Measurements from ENCODE around the gene TMEM184A.
"Not testable (repeated sequence)": the region's sequence is repeated elsewhere in the genome, so short reads cannot be mapped to it uniquely, and the experiment has no call there.

The TMEM184A gene

DNA sequence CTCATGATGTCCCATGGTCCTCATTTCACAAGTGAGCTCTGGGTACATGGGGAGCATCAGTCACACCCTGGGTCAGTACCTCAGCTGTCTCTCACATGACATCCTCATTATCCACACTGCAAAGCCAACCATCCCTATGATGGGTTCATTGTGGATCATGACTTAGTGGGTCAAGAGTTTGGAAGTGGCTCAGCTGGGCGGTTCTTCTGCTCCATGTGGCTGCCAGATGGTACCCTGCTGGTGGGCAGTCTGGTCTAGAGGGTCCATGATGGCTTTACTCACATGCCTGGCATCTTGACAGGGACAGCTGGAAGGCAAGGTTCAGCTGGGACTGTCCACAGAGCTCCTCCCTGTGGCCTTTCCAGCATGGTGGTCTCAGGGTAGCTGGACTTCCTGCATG is 33.0 kb upstream of the TMEM184A start:
- no peak for DNase-seq

DNA sequence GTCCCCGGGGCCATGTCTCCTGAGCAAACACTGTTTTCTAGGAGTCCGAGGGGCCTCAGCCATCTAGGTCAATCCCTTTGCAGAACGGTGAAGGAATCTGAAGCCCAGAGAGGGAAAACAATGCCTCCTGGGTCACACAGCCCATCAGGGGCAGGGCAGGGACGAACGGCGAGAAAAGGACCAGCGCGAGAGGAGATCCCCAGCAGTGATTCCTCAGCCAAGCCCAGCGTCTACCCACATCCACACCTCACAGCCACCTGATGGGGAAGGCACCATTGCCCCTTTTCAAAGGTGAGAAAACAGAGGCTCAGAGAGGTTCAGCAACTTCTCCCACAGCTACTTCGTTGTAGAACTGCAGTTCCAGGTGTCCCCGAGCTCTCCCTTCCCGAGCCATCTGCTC is 31.7 kb upstream of the TMEM184A start:
- DNase-seq: no peak

DNA sequence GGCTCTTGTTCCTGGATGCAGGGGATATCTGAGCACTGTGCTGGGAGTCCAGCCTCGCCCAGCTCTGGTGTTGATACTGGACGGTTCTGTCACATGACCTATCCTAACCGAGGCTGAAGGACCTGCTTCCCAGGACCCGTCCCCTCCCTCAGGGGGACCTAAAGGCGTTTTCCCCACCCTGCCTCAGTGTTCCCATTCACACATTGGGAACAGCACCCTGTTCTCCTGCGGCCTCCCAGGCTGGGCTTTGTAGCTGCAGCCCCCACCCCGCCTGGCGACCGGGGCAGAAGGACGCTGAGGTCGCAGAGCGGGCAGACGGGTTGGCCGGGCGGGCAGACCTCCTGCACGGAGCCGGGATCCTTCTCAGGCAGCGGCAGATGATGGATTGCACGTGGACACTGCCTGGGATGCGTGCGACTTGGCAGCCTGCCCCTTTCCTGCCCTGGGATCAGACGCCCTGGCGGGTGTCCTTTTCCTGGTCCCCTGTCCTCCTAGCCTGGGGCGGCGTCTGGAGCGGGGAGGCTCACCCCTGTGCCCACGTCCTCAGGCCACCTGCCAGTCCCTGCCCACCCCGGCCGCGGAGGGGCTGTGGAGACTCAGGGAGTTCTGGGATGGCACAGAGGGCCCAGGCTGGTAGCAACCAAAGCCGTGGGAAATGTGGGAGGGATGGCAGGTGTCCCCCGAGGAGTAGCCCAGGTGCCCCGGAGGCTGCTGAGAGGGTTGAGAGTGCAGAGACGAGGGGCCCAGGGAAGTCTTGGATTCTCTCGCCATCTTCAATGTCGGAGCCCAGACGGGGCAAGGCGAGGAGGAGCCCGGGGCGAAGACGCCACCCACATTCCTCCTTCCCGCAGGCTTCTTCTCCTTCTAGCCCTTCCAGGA is 31.1 kb upstream of the TMEM184A start:
- DNase-seq: no peak

DNA sequence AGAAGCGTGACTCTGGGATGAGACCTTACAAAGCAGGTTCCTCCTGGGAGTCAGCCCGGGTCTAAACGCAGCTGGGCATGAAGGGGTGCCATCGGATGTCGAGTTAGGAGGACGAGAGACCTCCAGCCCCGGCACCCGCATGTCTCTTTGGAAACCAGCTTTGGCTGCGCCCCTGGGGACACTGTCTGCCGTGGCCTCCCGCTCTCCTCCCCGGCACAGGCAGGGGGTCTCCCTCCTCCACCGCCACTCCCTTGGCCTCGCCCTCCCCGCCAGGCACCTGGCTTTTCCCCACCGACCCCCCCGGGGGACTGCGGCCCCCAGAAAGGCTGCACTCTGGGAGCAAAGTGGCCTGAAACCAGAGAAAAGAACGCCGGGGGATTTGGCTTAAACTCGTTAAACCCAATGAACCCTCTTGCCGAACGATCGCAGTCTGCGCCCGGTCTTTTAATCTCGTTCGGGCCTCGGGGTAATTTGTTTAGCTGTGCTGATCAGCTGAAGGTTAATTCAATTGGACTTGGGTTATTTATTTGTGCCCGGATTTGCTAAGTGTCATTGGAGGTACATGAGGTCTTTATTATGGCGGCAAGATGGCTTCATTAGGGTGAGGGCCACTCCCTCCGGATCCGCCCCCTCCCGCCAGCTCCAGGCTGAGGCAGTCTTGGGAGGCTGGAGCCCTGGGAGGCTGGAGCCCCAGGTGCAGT is 30.3 kb upstream of the TMEM184A start:
- DNase-seq: no peak

DNA sequence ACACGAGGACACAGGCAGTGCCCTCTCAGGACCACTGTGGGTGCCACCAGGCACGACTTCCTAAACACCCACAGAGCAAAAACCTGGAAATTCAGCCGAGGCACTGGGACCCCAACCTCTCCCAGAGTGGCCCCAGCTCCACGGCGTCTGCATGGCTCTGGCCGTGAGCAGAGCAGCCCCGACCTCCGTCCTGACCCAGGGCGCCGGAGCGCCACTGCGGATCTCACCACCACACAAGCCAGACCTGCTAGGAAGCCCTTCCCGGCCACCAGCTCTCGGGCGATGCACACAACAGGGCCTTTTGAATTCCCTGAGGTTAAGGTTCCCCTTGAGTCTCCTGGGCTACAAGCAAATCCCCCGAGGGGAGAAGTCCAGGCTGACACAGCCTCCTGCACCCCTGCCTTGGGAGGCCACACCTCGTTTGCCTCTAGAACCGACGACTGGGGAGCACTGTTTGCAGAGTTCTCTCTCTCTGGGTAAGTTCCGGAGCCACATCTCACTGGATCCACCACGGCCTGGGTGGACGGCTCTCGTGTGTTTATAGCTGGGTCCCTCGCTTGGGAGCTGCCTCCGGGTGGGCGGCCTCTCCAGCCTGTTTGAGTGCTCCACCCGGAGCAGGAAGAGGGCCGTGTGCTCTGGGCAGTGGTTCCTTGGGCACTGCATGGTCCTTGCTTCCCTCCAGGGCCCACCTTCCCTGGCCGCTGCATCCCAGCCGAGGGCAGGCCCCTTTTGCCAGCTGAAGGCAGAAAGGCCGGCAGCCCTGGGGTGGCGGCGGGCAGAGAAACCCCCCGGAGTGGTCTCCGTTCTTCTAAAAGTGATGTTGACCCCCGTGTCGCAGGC is 29.4 kb upstream of the TMEM184A start:
- no peak for DNase-seq

DNA sequence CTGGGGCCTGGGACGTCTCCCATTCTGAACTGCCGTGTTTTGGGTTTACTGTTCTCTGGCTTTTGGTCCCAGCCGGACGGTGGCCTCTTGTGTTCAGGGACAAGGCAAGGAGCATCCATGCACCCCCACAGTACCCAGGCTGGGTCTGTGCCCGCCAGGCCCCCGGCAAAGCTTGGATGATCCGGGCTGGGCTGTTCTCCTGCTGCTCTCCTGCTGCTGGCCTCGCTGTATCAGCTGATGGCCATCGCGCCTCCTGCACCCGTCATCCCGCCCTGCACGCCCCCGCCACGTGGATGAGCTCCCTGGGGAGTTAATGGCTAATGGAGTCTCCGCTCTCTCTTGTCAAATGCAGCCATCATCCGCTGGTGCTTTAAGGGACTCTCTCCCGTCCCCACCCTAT is 28.7 kb upstream of the TMEM184A start:
- no peak for DNase-seq

DNA sequence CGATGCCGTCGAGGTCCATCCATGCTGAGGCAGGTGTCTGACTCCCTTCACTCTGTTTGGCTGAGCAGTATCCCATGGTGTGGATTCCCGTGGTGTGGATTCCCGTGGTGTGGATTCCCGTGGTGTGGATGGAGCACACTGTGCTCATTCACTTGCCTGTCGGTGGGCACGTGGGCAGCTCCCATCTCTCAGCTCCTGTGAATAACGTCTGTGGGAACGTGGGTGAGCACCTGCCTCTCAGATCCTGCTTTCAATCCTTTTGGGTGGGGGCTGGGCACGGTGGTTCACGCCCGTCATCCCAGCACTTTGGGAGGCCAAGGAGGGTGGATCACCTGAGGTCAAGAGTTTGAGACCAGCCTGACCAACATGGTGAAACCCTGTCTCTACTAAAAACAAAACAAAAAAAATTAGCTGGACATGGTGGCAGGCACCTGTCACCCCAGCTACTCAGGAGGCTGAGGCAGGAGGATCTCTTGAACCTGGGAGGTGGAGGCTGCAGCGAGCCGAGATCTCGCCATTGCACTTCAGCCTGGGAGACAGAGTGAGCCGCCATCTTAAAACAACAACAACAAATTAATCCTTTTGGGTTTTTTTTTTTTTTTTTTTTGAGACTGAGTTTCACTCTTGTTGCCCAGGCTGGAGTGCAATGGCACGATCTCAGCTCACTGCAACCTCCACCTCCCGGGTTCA is 27.4 kb upstream of the TMEM184A start:
- DNase-seq: not testable (repeated sequence)

DNA sequence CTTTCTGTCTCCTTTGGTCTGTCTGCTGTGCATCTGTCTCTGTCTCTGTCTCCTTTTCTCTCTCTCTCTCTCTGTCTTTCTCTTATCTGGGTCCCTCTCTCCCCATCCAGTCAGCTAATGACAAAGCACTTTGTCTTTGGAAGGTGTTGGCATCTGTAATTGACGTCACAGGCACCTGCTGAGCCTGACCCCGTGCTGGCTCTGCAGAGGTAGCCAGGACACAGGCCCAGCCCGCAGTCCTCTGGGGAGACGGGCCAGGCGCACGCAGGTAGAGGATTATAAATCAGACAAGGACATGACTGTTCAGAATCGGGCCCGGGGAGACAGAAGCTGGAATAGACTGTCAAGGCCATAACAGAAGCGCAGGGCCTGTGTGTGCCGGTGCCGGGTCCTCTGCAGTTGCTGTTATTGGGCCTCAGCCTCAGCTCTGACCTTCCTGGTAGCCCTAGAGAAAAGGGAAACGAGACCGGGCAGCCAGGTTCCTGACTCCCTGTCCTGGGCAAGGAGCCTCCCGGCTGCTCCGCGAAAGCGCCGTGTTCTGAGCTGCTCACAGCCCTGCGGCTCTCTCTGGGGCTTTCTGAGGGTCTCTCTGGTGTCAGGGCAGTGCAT is 24.5 kb upstream of the TMEM184A start:
- DNase-seq: no peak

DNA sequence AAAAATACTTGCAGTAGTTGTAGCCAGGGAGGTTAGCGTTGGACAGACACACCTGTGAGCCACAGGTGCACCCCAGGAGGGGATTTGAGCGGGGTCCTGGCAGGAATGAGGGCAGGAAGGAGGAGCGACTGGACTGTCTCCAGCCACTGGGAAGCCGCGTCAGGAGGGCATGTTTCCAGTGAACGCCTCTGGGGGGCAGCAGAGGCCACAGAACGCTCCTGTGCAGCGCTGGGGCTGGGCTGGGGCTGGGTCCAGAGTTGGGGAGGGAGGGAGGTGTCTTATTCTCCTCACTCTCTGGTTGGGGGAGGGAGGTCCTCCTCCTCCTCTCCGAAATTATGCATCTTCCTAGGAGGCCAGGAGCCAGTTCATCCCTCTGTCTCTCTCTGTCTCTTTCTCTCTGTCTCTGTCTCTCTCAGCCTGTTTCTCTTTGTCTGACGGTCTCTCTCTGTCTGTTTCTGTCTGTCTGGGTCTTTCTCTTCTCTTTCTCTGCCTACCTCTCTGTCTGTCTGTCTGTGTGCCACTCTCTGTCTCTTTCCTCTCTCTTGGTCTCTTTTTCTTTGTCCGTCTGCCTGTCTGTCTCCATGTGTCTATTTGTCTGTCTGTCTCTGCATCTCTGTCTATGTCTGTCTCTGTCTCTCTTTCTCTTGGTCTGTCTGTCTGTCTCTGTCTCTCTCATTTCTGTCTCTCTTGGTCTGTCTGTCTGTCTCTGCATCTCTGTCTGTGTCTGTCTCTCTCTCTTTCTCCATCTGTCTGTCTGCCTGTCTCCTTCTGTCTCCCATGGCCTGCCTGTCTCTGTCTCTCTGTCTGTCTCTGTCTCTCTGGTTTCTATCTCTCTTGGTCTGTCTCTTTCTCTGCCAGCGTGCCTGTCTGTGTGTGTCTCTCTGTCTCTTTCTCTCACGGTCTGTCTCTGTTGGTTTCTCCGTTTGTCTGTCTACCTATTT is 23.7 kb upstream of the TMEM184A start:
- peak; percentile 66 to 84 (median 77) for DNase-seq

DNA sequence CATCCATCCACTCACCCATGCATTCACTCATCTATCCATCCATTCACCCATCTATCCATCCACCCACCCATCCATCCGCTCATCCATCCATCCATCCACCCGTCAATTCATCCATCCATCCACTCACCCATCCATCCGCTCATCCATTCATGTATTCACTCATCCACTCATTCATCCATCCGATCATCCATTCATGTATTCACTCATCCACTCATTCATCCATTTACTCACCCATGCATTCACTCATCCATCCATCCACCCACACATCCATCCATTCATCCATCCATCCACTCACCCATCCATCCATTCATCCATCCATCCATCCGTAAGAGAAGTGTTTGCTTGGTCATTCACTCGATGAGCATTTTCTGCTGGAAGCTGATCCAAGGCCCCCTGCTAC is 22.5 kb upstream of the TMEM184A start:
- DNase-seq: no peak

DNA sequence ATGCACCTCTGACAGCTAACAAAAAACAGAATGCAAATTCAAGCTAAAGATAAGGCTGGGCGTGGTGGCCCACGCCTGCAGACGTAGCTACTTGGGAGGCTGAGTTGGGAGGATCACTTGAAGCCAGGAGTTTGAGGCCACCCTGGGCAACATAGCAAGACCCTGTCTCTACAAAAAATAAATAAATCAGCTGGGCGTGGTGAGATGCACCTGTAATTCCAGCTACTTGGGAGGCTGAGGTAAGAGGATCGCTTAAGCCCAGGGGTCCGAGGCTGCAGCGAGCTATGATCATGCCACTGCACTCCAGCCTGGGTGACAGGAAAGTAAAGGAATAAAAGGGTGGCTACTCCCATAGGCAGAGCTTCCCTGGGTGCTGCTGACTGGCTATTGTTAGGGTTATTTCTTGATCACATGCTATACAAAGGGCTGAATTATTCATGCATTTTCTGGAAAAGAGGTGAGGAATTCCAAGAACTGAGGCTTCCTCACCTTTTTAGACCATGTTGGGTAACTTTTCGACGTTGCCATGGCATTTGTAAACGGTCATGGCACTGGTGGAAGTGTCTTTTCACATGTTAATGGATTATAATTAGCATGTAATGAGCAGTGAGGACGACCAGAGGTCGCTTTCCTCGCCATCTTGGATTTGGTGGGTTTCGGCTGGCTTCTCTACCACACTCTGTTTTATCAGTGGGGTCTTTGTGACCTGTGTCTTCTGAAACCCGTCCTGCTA is 20.7 kb upstream of the TMEM184A start:
- no peak for DNase-seq

DNA sequence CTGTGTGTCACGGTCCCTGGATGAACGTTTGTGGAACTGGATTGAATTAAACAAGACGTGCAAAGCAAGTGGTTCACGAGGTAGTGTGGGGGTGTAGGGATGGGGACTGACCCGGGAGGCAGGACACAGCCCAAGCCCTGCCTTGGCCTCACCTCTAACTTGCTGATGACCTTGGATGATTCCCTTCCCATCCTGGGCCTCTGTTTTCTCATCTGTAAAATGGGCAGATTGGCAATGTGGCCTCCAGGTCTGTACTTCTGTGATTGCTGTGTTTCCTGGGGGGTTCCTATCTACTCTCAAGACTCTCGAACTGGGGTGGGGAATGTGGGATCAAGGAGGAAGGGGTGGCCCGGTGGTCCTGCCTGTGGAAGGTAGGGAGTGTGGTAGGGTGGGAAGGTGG is 19.8 kb upstream of the TMEM184A start:
- DNase-seq: no peak

DNA sequence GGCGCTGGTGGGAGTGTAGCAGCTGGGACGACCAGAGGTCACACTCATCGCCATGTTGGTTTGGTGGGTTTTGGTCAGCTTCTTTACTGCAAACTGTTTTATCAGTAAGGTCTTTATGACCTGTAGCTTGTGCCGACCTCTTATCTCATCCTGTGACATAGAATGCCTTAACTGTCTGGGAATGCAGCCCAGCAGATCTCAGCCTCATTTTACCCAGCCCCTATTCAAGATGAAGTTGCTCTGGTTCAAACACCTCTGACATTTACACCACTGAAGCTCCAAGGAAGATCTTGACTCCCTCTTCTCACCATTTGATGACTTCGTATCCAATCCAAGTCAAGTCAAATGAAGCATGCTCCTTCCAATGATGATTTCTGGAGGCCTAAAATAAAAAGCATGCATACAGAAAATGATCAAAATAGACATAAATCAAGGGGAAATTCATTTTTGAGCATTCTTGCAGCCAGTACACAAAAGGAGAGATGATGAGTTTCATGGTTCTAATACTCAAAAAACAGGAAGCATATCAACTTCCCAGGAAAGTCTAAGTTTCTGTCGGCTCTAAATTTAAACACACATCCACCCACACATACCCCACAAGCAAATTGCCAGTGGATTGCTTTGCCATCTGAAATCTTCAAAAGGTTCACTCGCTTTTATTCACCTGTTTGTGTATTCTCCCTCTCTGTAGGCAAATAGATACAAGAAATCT is 16.3 kb upstream of the TMEM184A start:
- DNase-seq: peak; percentile 36 to 49 (median 48)

DNA sequence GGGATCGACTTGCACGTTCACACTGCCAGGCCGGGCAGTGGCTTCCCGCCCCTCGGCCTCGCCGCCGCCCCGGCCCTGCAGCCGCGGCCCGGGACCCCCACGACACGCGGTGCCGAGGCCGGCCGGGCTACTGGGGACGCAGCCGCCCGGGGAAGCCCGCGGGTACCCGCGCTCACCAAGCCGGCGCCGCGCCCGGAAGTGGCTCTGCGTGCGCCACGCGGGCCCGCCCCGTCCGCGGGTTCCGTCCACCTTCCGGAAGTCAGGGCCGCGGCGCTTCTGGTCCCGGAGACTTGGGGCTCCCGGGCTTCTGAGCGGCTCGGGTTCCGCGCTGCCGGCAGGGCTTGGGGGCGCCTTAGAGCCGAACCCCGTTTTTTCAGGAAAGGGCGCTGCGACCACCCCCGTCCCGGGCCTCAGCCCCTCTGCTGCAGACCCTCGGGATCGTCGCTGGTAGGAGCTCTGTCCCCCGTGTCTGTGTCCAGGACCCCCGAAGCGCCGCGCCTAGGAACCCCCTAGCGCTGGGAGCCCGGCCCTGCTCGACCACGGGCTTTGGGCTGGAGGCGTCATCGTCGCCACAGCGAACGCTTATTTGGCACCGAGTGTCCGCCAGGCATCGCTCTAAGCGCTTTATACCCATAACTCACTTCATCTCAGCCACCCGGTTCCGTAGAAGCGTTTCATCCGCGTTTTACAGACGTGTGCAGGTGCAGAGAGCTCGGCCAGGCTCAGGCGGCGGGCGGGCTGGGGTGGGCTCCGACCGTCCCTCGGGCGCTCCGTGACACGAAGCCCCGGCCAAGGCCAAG is 14.0 kb upstream of the TMEM184A start, which contains the start of gene PSMG3:
Gene PSMG3, minus strand, starts transcription at position 200 of the 800 bp plus-strand sequence. CDS start 693 bp downstream, outside the sequence.
- peak; percentile 93 to 98 (median 97) for DNase-seq

DNA sequence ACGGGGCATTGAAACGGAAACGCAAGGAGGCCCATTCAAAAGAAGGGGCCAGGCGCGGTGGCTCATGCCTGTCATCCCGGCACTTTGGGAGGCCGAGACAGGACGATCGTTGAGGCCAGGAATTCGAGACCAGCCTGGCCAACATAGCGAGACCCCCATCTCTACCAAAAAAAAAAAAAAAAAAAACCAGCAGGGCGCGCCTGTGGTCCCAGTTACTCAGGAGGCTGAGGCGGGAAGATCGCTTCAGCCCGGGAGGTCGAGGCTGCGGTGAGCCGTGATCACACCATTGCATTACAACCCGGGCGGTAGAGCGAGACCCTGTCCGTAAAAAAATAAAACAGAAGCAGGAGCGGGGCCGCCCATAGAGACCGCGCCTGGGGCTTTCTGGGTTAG is 13.4 kb upstream of the TMEM184A start:
- no peak for DNase-seq

DNA sequence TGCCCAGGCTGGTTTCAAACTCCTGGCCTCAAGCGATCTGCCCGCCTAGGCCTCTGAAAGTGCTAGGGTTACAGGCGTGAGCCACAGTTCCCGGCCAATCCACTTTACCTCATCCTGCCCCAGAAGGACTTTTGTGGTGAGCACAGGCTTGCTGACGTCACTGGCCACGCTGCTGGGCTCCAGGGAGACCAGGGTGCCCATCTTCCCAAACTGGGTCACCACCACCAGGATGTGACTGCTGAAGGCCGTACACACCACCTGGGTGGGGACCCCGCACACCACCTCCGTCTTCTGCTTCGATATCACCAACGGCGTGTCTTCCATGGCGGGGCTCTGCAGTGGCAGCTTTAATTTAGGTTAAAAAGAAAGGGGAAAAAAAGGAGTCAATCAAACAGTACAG is 13.0 kb upstream of the TMEM184A start:
- peak; percentile 31 to 57 (median 44) for DNase-seq

DNA sequence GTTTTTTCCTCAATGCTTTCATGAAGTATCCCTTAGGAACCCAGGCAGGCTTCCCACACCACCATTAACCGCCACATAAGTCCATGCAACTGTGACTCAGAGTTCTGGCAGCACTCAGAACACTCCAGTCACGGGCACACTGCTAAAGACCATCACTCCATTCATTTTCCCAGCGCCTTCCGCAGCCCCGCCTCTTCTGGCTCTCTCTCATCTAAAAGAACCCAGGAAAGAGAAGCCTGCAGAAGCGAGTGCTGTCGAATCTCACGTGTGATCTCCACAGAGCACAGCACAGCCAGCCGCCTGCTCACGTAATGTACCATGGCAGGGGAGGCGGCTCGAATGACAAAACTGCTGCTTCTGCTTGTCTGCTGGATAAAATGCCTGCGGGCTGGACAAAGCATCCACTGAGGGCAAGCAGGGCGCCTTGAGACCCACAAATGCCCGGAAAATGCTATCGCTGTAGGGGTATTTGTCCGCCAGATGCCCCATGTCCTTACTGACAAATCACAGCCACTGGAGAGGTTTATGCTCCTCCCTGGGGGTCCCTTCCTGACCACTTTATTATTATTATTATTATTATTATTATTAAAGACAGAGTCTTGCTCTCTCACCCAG is 12.0 kb upstream of the TMEM184A start:
- no peak for DNase-seq
